Suprapubic skin (tissue), 4 donors: ENCODE results near the gene MAPK4. TPM values are rescaled to one million over a fixed set of nuclear protein-coding genes. Genes with fewer than 3 reads are reported as not detected.

Source experiments
- DNase-seq, 2 donors: peaks; one replicate each; pipeline ENCODE4 v3.0.0-alpha.2; 2019; ENCODE audit warnings: low spot score in 2 of 2
- H3K27ac ChIP-seq: fragments of 200-600 bp; sonication (generic); one replicate; pipeline ENCODE4 v1.5.1; 2019
- H3K27me3 ChIP-seq: fragments of 200-600 bp; sonication (generic); one replicate; pipeline ENCODE4 v1.5.1; 2019
- H3K36me3 ChIP-seq: fragments of 200-600 bp; sonication (generic); one replicate; pipeline ENCODE4 v1.5.1; 2019
- H3K4me1 ChIP-seq: fragments of 200-600 bp; sonication (generic); one replicate; pipeline ENCODE4 v1.5.1; 2019
- H3K4me3 ChIP-seq: fragments of 200-600 bp; sonication (generic); one replicate; pipeline ENCODE4 v1.5.1; 2019; ENCODE audit warnings: mild to moderate bottlenecking
- H3K9me3 ChIP-seq: fragments of 200-600 bp; sonication (generic); one replicate; pipeline ENCODE4 v1.5.1; 2019
- CTCF ChIP-seq, 2 donors: fragments of 200-600 bp in 1 of 2; fragments of 450-650 bp in 1 of 2; sonication (generic) in 1 of 2; IDR thresholded peaks; one replicate each; pipeline ENCODE4 v1.5.1; 2016 to 2019; ENCODE audit warnings: antibody characterized with exemption in 2 of 2, mild to moderate bottlenecking in 1 of 2, moderate library complexity in 1 of 2
- EP300 ChIP-seq: sonication (generic); formaldehyde crosslinking; IDR thresholded peaks from one replicate; pipeline ENCODE4 v1.6.1; 2017; ENCODE audit warnings: antibody characterized with exemption
- POLR2A ChIP-seq, 2 donors: fragments of 450-650 bp; IDR thresholded peaks; one replicate each; pipeline ENCODE4 v1.6.1; 2017; ENCODE audit warnings: antibody characterized with exemption in 2 of 2, mild to moderate bottlenecking in 2 of 2, moderate library complexity in 2 of 2
- POLR2AphosphoS5 ChIP-seq, 3 donors: sonication (generic); formaldehyde crosslinking; IDR thresholded peaks; one replicate each; pipeline ENCODE4 v1.6.1; 2017; ENCODE audit warnings: antibody characterized with exemption in 3 of 3
- WGBS: methylation state at CpG from one replicate; pipeline ENCODE4 v1.1.5; 2018; 5-methylcytosine and 5-hydroxymethylcytosine counted together
- total RNA-seq, 4 donors: library from RNA; depleted of rRNA; stranded (reverse); fragments of >200 nt; gene quantifications; one replicate each; pipeline ENCODE4 v1.1.0, GENCODE V29; 2016

MAPK4 gene
- total RNA-seq, 4 donors from 2014 or later, result 1.9 to 4.8 (median 2.4) TPM

DNA sequence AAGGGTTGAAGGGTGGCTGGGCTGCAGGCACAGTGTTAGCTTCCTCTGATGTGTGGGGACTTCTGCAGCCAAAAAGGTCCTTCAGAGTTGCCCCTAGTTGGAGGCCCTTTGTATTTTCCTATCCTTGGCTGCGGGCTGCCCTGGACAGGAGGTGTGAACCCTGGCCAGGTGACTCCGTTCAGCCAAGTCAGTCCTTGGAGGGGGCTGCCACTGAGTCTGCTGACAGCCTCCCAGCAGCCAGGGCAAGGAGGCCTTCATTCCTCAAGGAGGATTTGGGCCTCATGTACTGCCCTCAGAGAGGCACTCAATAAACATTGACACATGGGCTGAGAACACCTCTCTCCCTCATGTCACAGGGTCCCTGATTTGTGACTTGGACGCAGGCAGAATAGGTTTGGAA, 62.4 kb downstream of the MAPK4 start:
- no peak for TF ChIP-seq POLR2AphosphoS5 (IDR thresholded peaks at IDR 0.05)
- TF ChIP-seq CTCF (IDR thresholded peaks at IDR 0.05), result no peak
- no peak for TF ChIP-seq EP300
- TF ChIP-seq POLR2A (IDR thresholded peaks at IDR 0.05), result no peak
- Histone ChIP-seq H3K27ac (no peak overlapping the region), H3K9me3 (no peaks in the 10 kb centered on the region), H3K36me3 (no peaks in the 10 kb centered on the region), H3K4me3 (no peak overlapping the region), H3K27me3 (no peaks in the 10 kb centered on the region), H3K4me1 (no peaks in the 10 kb centered on the region)
- no peak for DNase-seq
- WGBS, result 100% methylated on average over 1 of the region's 3 CpGs

DNA sequence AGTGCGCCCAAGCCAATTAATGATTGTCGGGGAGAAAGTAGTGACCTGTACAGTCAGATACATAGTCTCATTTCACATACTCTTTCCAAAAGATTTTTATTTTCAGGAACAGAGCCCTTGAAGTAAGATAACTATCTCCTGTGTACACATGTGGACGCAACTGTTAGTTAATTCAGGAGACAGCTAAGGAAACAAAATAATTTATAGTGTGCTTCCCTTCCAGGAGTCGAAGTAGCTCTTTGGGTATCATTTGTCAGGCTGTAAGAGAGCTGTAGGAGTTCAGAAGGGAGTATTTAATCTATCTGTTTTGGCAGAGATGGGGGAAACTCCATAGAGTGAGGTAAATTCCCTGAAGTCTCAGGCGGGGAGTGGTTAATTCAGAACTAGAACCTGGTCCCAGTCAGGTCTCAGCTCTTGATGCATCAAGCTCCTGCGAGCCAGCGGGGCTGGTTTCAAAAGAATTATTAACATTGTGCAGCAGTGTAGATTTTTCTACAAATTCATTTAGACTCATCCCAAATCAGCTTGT, 63.0 kb downstream of the MAPK4 start:
- no peaks in the 10 kb centered on the region for H3K36me3 ChIP-seq
- no peak overlapping the region for H3K27ac ChIP-seq
- H3K9me3 ChIP-seq, result no peaks in the 10 kb centered on the region
- no peak for DNase-seq
- TF ChIP-seq EP300 (no peak), POLR2AphosphoS5 (IDR thresholded peaks at IDR 0.05) (no peak), CTCF (IDR thresholded peaks at IDR 0.05) (no peak), POLR2A (IDR thresholded peaks at IDR 0.05) (no peak)
- H3K4me1 ChIP-seq, result peaks cover 4% of the 10 kb centered on the region
- WGBS, result 48% methylated on average over 7 of the region's 7 CpGs
- no peak overlapping the region for H3K4me3 ChIP-seq
- no peaks in the 10 kb centered on the region for H3K27me3 ChIP-seq

DNA sequence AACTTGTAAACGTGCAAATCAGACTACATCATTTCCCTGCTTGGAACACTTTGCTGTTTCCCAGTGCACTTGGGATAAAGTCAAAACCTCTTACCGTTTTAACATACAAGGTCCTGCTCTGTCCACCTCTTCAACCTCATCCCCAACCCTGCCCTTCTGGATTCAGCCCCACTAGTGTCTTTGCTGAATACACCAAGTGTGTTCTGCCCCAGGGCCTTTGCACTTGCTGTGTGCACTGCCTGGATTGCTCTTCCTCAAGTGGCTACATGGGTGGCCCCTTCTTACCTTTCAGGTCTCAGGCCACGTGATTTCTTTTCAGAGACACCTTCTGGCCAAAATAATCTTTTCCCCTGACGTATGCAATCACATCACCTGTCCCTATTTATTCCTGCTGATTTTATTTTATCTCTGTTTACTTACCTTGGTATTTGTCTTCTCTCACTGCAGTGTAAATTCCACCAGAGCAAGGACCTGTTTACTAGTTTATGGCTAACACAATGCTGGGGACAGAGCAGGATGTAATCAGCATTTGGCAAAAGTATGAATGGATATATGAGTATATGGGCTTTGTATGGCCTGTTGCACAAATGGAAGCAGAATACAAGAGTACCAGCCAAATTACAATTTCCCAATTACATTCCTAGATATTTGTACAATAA, 63.9 kb downstream of the MAPK4 start:
- TF ChIP-seq POLR2AphosphoS5 (IDR thresholded peaks at IDR 0.05) (no peak), POLR2A (IDR thresholded peaks at IDR 0.05) (no peak), CTCF (IDR thresholded peaks at IDR 0.05) (no peak), EP300 (no peak)
- Histone ChIP-seq H3K27ac (no peak overlapping the region), H3K27me3 (no peaks in the 10 kb centered on the region), H3K9me3 (no peaks in the 10 kb centered on the region), H3K4me3 (no peak overlapping the region), H3K4me1 (peaks cover 12% of the 10 kb centered on the region), H3K36me3 (no peaks in the 10 kb centered on the region)
- 63% methylated on average over 4 of the region's 4 CpGs for WGBS
- DNase-seq, result no peak

GRCh38 chr18:50624981-50625380, 65.1 kb downstream of the MAPK4 start:
- no peak for DNase-seq
- 88% methylated on average over 3 of the region's 3 CpGs for WGBS
- no peaks in the 10 kb centered on the region for H3K9me3 ChIP-seq
- TF ChIP-seq CTCF (IDR thresholded peaks at IDR 0.05) (no peak), POLR2A (IDR thresholded peaks at IDR 0.05) (no peak), EP300 (no peak), POLR2AphosphoS5 (IDR thresholded peaks at IDR 0.05) (no peak)
- no peak overlapping the region for H3K4me3 ChIP-seq
- H3K27me3 ChIP-seq, result no peaks in the 10 kb centered on the region
- H3K4me1 ChIP-seq, result peaks cover 22% of the 10 kb centered on the region
- H3K27ac ChIP-seq, result no peak overlapping the region
- no peaks in the 10 kb centered on the region for H3K36me3 ChIP-seq

DNA sequence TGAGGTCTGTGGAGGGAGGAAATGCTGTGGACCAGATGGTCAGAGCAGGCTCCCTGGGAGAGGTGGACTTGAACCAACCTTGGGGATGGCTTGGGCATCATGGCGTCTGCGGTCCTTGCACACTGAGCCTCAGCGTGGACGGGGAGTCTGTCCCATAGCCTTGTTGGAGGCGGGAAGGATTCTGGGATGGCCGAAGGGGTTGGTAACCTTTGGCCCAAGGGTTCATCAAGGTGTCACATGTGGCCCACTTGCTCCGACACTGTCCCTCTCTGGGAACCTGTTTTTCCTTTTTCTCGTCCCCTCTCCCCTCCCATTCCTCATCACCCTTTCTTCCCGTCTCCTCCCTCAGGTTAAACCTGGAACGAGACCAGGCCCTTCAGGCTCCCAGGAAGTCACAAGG, 66.4 kb downstream of the MAPK4 start:
- Histone ChIP-seq H3K27ac (no peak overlapping the region), H3K9me3 (no peaks in the 10 kb centered on the region), H3K36me3 (no peaks in the 10 kb centered on the region), H3K27me3 (no peaks in the 10 kb centered on the region), H3K4me1 (peaks cover 22% of the 10 kb centered on the region), H3K4me3 (no peak overlapping the region)
- no peak for DNase-seq
- 93% methylated on average over 10 of the region's 10 CpGs for WGBS
- no peak for TF ChIP-seq POLR2AphosphoS5 (IDR thresholded peaks at IDR 0.05)
- TF ChIP-seq CTCF (IDR thresholded peaks at IDR 0.05), result no peak
- no peak for TF ChIP-seq POLR2A (IDR thresholded peaks at IDR 0.05)
- no peak for TF ChIP-seq EP300
